ENCODE measurements around the gene EHMT2. TPM values are rescaled to one million over a fixed set of nuclear protein-coding genes. Genes with fewer than 3 reads are reported as not detected.
A peak's percentile ranks its signal among the peaks of the same experiment; 100 is the strongest.

EHMT2 gene
- total RNA-seq, 2 experiments from 2014 or later: 50.1 to 60.4 TPM

- Mint-ChIP-seq H3K27ac (no peak overlapping the region), H3K36me3 (ENCODE audit: low read depth) (peaks cover 45% of the 10 kb centered on the region), H3K4me1 (no peaks in the 10 kb centered on the region), H3K27me3 (no peaks in the 10 kb centered on the region), H3K4me3 (no peak overlapping the region), H3K9me3 (ENCODE audit: low read depth) (no peaks in the 10 kb centered on the region)
- intact Hi-C loops (cut with DNase I, micrococcal nuclease): no loop called here
- POLR2A ChIA-PET: no interaction called here
- DNase-seq: no peak
- CTCF ChIA-PET: interaction anchor here (0.5 to 0.9 kb wide), 3 partner anchors 11 to 150 kb away, joined by 3 read pairs; no protein-coding TSS in a partner anchor
- peak; percentile 65 for ATAC-seq
Observed at GRCh38 chr6:31887173-31888007, 10.1 kb downstream of the EHMT2 start.

DNA sequence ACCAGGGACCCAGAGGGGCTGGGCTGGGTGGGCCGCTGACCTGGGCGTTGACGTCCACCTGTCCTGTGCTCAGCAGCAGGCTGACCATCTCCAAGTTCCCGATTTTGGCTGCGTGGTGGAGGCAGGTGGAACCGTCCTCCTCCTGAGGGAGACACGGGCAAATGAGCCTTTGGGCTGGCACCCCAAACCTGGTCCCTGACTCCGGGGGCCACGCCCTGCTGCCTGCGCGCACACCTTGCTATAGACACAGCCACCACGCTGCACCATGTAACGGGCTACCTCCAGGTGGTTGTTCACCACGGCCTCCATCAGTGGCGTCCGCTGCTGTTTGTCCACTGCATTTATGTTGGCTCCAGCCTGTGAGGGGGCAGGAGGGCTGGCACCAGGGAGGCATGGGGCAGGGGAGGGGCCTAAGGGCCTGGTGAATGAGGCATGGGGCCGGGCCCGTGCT is 10.9 kb downstream of the EHMT2 start:
- Mint-ChIP-seq H3K27ac (no peak overlapping the region), H3K27me3 (no peaks in the 10 kb centered on the region), H3K9me3 (ENCODE audit: low read depth) (no peaks in the 10 kb centered on the region), H3K4me3 (no peak overlapping the region), H3K36me3 (ENCODE audit: low read depth) (peaks cover 44% of the 10 kb centered on the region), H3K4me1 (no peaks in the 10 kb centered on the region)
- intact Hi-C loops (cut with DNase I, micrococcal nuclease): no loop called here
- ATAC-seq (no peak), DNase-seq (no peak)
- POLR2A ChIA-PET: no interaction called here
- CTCF ChIA-PET: interaction anchor here (0.9 kb wide), 1 partner anchor 12 kb away, joined by 3 read pairs; no protein-coding TSS in a partner anchor

DNA sequence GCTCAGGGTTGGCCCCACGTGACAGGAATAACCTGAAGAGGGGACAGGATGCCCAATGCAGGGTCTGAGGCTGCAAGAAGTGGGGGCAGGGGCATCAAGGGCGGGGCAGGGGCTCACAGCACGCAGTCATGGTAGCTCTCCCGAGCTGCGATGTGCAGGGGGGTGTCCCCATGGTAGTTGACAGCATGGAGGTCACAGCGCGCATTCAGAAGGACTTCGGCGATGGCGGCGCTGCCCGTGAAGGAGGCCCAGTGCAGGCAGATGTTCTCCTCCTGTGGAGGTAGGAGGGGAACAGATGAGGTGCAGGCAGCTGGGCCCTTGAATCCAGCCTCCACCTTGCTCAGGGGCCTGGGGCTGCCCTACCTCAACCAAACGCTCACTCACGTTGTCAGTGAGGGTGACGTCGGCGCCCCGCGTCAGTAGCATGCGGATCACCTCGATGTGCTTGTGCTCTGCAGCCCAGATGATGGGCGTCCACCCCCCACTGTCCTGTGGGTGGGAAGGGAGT is 12.9 kb downstream of the EHMT2 start:
- CTCF ChIA-PET: interaction anchor here (0.5 to 1.4 kb wide), 2 partner anchors 20 to 1011 kb away, joined by 3 to 4 read pairs; no protein-coding TSS in a partner anchor
- POLR2A ChIA-PET: no interaction called here
- intact Hi-C loops (cut with DNase I, micrococcal nuclease): no loop called here
- DNase-seq (no peak), ATAC-seq (no peak)
- Mint-ChIP-seq H3K27me3 (no peaks in the 10 kb centered on the region), H3K4me1 (no peaks in the 10 kb centered on the region), H3K4me3 (no peak overlapping the region), H3K9me3 (ENCODE audit: low read depth) (no peaks in the 10 kb centered on the region), H3K36me3 (ENCODE audit: low read depth) (peaks cover 44% of the 10 kb centered on the region), H3K27ac (no peak overlapping the region)

DNA sequence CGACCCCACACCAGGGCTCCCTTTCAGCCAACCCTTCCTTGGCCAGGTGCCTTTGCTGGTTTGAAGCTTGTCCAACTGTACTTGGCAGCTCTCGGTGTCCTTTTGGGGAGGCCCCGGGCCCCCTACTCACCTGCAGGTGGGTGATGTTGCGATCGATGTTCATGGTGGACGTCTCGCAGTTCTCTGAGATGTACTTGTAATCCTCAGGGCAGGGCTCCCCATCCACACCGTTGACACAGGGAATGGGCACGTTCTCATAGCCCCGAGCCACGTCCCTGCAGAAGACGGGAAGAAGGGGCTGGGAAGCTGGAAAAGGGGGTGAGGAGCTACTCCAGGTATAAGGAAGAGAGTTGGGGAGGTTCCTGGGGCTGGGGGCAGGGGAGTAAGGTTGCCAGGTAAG is 13.8 kb downstream of the EHMT2 start:
- no peak for DNase-seq
- Mint-ChIP-seq H3K9me3 (ENCODE audit: low read depth) (no peaks in the 10 kb centered on the region), H3K36me3 (ENCODE audit: low read depth) (peaks cover 42% of the 10 kb centered on the region), H3K4me1 (no peaks in the 10 kb centered on the region), H3K4me3 (no peak overlapping the region), H3K27ac (no peak overlapping the region), H3K27me3 (no peaks in the 10 kb centered on the region)
- no peak for ATAC-seq
- ChIA-PET CTCF (interaction anchor here (1.2 kb wide), 1 partner anchor 54 kb away, joined by 4 read pairs; no protein-coding TSS in a partner anchor), POLR2A (interaction anchor here (0.6 to 0.9 kb wide), 2 partner anchors 13 to 157 kb away, joined by 3 to 5 read pairs; partner anchors contain the start of gene EHMT2)
- intact Hi-C loops (cut with DNase I, micrococcal nuclease): no loop called here

- ChIA-PET CTCF (interaction anchor here (1.3 kb wide), 2 partner anchors 18 to 92 kb away, joined by 3 to 4 read pairs; no protein-coding TSS in a partner anchor), POLR2A (no interaction called here)
- intact Hi-C loops (cut with DNase I, micrococcal nuclease): no loop called here
- Mint-ChIP-seq H3K9me3 (ENCODE audit: low read depth) (no peaks in the 10 kb centered on the region), H3K4me1 (no peaks in the 10 kb centered on the region), H3K36me3 (ENCODE audit: low read depth) (peaks cover 38% of the 10 kb centered on the region), H3K4me3 (no peak overlapping the region), H3K27me3 (no peaks in the 10 kb centered on the region), H3K27ac (no peak overlapping the region)
- no peak for ATAC-seq
- DNase-seq: no peak
Observed at GRCh38 chr6:31882344-31882743, 15.2 kb downstream of the EHMT2 start.

- ChIA-PET POLR2A (interaction anchor here (0.5 kb wide), 1 partner anchor 1599 kb away, joined by 4 read pairs; no protein-coding TSS in a partner anchor), CTCF (interaction anchor here (1.3 to 1.4 kb wide), 3 partner anchors 8 to 93 kb away, joined by 3 to 9 read pairs (median 4); no protein-coding TSS in a partner anchor)
- no peak overlapping the region for H3K27ac Mint-ChIP-seq
- peaks cover 37% of the 10 kb centered on the region for H3K36me3 Mint-ChIP-seq (ENCODE audit: low read depth)
- H3K27me3 Mint-ChIP-seq: no peaks in the 10 kb centered on the region
- intact Hi-C loops (cut with DNase I, micrococcal nuclease): no loop called here
- ATAC-seq: no peak
- DNase-seq: no peak
- H3K9me3 Mint-ChIP-seq (ENCODE audit: low read depth): no peaks in the 10 kb centered on the region
- no peak overlapping the region for H3K4me3 Mint-ChIP-seq
- no peaks in the 10 kb centered on the region for H3K4me1 Mint-ChIP-seq
Observed at GRCh38 chr6:31881136-31881859, 16.2 kb downstream of the EHMT2 start.

DNA sequence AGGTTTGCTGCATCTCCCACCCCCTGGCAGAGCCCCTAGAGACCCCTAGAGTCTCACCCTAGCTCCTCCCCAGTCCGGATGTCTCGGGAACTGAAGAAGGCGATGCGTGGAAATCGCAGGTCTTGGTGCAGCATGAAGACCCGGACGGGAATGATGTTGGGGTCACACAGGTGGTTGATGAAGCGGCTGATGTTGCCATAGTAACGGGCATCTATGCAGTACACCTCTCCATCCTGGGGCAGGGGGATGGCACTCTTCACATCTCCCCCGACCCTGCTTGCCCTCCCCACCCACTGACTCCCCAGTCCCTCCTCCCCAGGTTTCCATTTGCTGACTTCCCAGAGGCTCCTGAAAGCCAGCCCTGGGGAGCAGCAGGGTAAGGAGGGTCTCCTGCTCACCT is 16.9 kb downstream of the EHMT2 start:
- CTCF ChIA-PET: interaction anchor here (0.7 to 1.4 kb wide), 2 partner anchors 9 to 11 kb away, joined by 3 to 9 read pairs; no protein-coding TSS in a partner anchor
- Mint-ChIP-seq H3K4me1 (no peaks in the 10 kb centered on the region), H3K36me3 (ENCODE audit: low read depth) (peaks cover 31% of the 10 kb centered on the region), H3K27ac (no peak overlapping the region), H3K4me3 (no peak overlapping the region), H3K27me3 (no peaks in the 10 kb centered on the region), H3K9me3 (ENCODE audit: low read depth) (no peaks in the 10 kb centered on the region)
- POLR2A ChIA-PET: no interaction called here
- no peak for DNase-seq
- no peak for ATAC-seq
- intact Hi-C loops (cut with DNase I, micrococcal nuclease): no loop called here

- DNase-seq (no peak), ATAC-seq (no peak)
- H3K27ac Mint-ChIP-seq: no peak overlapping the region
- no peaks in the 10 kb centered on the region for H3K27me3 Mint-ChIP-seq
- H3K9me3 Mint-ChIP-seq (ENCODE audit: low read depth): no peaks in the 10 kb centered on the region
- no peak overlapping the region for H3K4me3 Mint-ChIP-seq
- H3K4me1 Mint-ChIP-seq: no peaks in the 10 kb centered on the region
- intact Hi-C loops (cut with DNase I, micrococcal nuclease): no loop called here
- POLR2A ChIA-PET: no interaction called here
- CTCF ChIA-PET: interaction anchor here (0.7 to 1.4 kb wide), 2 partner anchors 10 to 12 kb away, joined by 3 to 9 read pairs; no protein-coding TSS in a partner anchor
- H3K36me3 Mint-ChIP-seq (ENCODE audit: low read depth): peaks cover 27% of the 10 kb centered on the region
Observed at GRCh38 chr6:31879901-31880300, 17.6 kb downstream of the EHMT2 start.

- Mint-ChIP-seq H3K27ac (no peak overlapping the region), H3K36me3 (ENCODE audit: low read depth) (peaks cover 27% of the 10 kb centered on the region), H3K27me3 (no peaks in the 10 kb centered on the region), H3K4me3 (no peak overlapping the region), H3K4me1 (no peaks in the 10 kb centered on the region), H3K9me3 (ENCODE audit: low read depth) (no peaks in the 10 kb centered on the region)
- ATAC-seq (no peak), DNase-seq (no peak)
- ChIA-PET POLR2A (no interaction called here), CTCF (interaction anchor here (0.6 kb wide), 1 partner anchor 211 kb away, joined by 3 read pairs; no protein-coding TSS in a partner anchor)
- intact Hi-C loops (cut with DNase I, micrococcal nuclease): no loop called here
Observed at GRCh38 chr6:31879143-31879542, 18.4 kb downstream of the EHMT2 start.

GRCh38 chr6:31878726-31879125 is 18.8 kb downstream of the EHMT2 start, which contains the start of gene SLC44A4:
TSS of gene SLC44A4 (minus strand) at chr6:31878997. CDS start at chr6:31878980, 17 bp downstream.
- peaks cover 23% of the 10 kb centered on the region for H3K36me3 Mint-ChIP-seq (ENCODE audit: low read depth)
- DNase-seq (no peak), ATAC-seq (no peak)
- intact Hi-C loops (cut with DNase I, micrococcal nuclease): no loop called here
- no peak within 1 kb of the TSS for H3K4me3 Mint-ChIP-seq
- no peaks in the 10 kb centered on the region for H3K9me3 Mint-ChIP-seq (ENCODE audit: low read depth)
- H3K27ac Mint-ChIP-seq: no peak within 1 kb of the TSS
- ChIA-PET POLR2A (no interaction called here), CTCF (interaction anchor here (0.6 kb wide), 1 partner anchor 211 kb away, joined by 3 read pairs; no protein-coding TSS in a partner anchor)
- no peaks in the 10 kb centered on the region for H3K4me1 Mint-ChIP-seq
- H3K27me3 Mint-ChIP-seq: no peaks in the 10 kb centered on the region

GRCh38 chr6:31878222-31878621 is 19.3 kb downstream of the EHMT2 start:
- Mint-ChIP-seq H3K27ac (no peak overlapping the region), H3K4me3 (no peak overlapping the region), H3K4me1 (no peaks in the 10 kb centered on the region), H3K27me3 (no peaks in the 10 kb centered on the region), H3K36me3 (ENCODE audit: low read depth) (peaks cover 21% of the 10 kb centered on the region), H3K9me3 (ENCODE audit: low read depth) (no peaks in the 10 kb centered on the region)
- no peak for DNase-seq
- POLR2A ChIA-PET: no interaction called here
- ATAC-seq: no peak
- CTCF ChIA-PET: interaction anchor here (0.7 kb wide), 1 partner anchor 16 kb away, joined by 3 read pairs; no protein-coding TSS in a partner anchor
- intact Hi-C loops (cut with DNase I, micrococcal nuclease): no loop called here
